NCI-H2107 treated with DMSO at 0.1 percent for 48 hours (cell line): Measurements from ENCODE around the gene MRM2.

Experiments
- DNase-seq: peaks from one replicate; lab custom pipeline; 2025; ENCODE audit not compliant: unreplicated experiment; lab: John Stamatoyannopoulos, UW

The MRM2 gene

DNA sequence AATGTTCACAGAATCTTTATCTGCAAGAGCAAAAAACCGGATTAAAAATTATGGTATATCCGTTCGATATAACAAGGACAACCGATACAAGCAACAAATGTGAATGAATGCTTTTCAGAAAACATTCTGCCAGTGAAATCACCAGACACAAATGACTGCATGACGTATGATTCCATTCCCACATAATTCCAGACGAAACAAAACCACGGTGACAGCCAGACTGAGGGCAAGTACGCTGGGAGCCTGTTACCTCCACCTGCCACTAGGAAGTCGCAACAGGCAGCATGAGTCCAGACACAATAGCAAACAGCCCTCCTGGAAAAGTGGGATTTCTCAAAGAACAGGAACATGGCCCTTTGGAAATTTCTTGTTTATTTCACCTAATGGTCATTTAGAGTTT is 51.0 kb downstream of the MRM2 start:
- DNase-seq: peak; percentile 92

DNA sequence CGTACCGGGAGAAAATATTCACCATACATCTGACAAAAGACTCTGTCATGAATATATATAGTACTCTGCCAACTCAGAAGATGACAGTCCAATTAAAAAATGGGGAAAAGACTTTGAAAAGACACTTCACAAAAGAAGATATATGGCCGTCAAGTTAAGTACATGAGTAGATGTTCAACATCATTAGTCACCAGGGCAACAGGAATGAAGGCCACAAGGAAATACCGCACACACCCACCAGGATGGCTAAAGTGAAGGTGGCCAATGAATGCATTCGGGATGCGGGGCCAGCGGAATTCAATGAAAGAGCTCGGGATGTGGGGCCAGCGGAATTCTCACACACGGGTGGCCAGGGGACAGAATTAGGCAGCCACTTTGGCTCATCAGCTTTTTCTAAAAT is 51.5 kb downstream of the MRM2 start:
- DNase-seq: no peak

GRCh38 chr7:2186166-2186565 is 55.8 kb downstream of the MRM2 start:
- DNase-seq: no peak

DNA sequence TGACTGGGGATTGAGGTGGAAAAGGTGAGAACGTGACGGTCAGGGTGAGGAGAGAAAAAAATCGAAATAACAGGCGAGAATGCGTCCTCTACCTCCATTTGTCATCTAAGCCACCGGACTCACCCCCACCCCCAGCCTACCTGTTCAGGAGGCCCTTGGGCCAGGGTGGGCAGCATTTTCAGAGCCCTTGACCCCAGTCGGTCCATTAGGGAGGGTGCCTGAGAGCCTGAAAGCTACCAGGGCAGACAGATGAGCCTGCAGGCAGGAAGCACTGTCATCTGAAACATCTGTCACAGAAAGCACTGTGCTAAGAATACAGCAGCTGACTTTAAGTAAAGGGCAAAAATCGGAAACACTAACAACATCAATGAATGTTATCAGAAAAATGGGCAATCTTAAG is 56.3 kb downstream of the MRM2 start:
- no peak for DNase-seq
